Ectodermal cell (in vitro differentiated cells): ENCODE measurements around the gene BTF3L4. TPM values are rescaled to one million over a fixed set of nuclear protein-coding genes. Genes with fewer than 3 reads are reported as not detected.
"Not testable (repeated sequence)": the region's sequence is repeated elsewhere in the genome, so short reads cannot be mapped to it uniquely, and the experiment has no call there.

Experiments
- H3K27ac ChIP-seq: 2 replicates; pipeline ENCODE4 v1.7.0; 2013; ENCODE audit warnings: mild to moderate bottlenecking, low read depth, low read length; ENCODE audit not compliant: insufficient read depth, poor library complexity, severe bottlenecking
- H3K27me3 ChIP-seq: 2 replicates; pipeline ENCODE4 v1.7.0; 2013; ENCODE audit warnings: mild to moderate bottlenecking, low read length; ENCODE audit not compliant: insufficient read depth, control insufficient read depth, poor library complexity, severe bottlenecking
- H3K36me3 ChIP-seq: one replicate; pipeline ENCODE4 v1.7.0; 2013; ENCODE audit warnings: low read length; ENCODE audit not compliant: control insufficient read depth, insufficient read depth
- H3K4me1 ChIP-seq: one replicate; pipeline ENCODE4 v1.7.0; 2013; ENCODE audit warnings: low read length; ENCODE audit not compliant: control insufficient read depth, insufficient read depth
- H3K4me3 ChIP-seq: 2 replicates; pipeline ENCODE4 v1.7.0; 2013; ENCODE audit warnings: low read depth, low read length, control low read depth; ENCODE audit not compliant: insufficient read depth
- H3K9me3 ChIP-seq: 2 replicates; pipeline ENCODE4 v1.7.0; 2013; ENCODE audit warnings: mild to moderate bottlenecking, low read length, moderate library complexity; ENCODE audit not compliant: control insufficient read depth
- WGBS, 2 experiments: methylation state at CpG; one replicate each; pipeline ENCODE4 v1.1.7; 2013; ENCODE audit warnings: missing lambda C conversion rate in 2 of 2; 5-methylcytosine and 5-hydroxymethylcytosine counted together
- polyA plus RNA-seq, 4 experiments: library from polyadenylated mRNA; stranded (reverse); fragments of 50-300 nt; gene quantifications; one replicate each; pipeline ENCODE4 v1.2.3, GENCODE V29; 2013

Gene BTF3L4
- polyA plus RNA-seq (2013, experiment 1 of 4), result 132 TPM
- polyA plus RNA-seq (2013, experiment 2 of 4), result 132 TPM
- polyA plus RNA-seq (2013, experiment 3 of 4), result 103 TPM
- polyA plus RNA-seq (2013, experiment 4 of 4), result 105 TPM

GRCh38 chr1:52056163-52056936, at the start of gene BTF3L4:
Gene BTF3L4, plus strand, starts transcription at chr1:52056295. Its CDS starts 3,553 bp downstream, at chr1:52059848.
- WGBS, 2 experiments, result 0% methylated on average over 54 of the region's 54 CpGs
- H3K36me3 ChIP-seq, result peaks cover 15% of the 10 kb centered on the region
- H3K27ac ChIP-seq, result peak within 1 kb of the TSS; percentile 93

GRCh38 chr1:52007215-52008002, 48.7 kb upstream of the BTF3L4 start:
- H3K27ac ChIP-seq, result no peak overlapping the region
- peaks cover 5% of the 10 kb centered on the region for H3K4me1 ChIP-seq
- no peak overlapping the region for H3K4me3 ChIP-seq
- no peaks in the 10 kb centered on the region for H3K36me3 ChIP-seq
- 85 to 89% methylated on average over 5 of the region's 5 CpGs for WGBS, 2 experiments
- H3K9me3 ChIP-seq, result no peaks in the 10 kb centered on the region
- no peaks in the 10 kb centered on the region for H3K27me3 ChIP-seq

More at GRCh38 chr1:52056163-52056936, at the start of gene BTF3L4:
- H3K9me3 ChIP-seq, result no peaks in the 10 kb centered on the region
- peak within 1 kb of the TSS; percentile 75 for H3K4me3 ChIP-seq
- peaks cover 7% of the 10 kb centered on the region for H3K4me1 ChIP-seq
- no peaks in the 10 kb centered on the region for H3K27me3 ChIP-seq

- no peaks in the 10 kb centered on the region for H3K9me3 ChIP-seq
- 93 to 95% methylated on average over 6 of the region's 7 CpGs for WGBS, 2 experiments
- no peak overlapping the region for H3K4me3 ChIP-seq
- peaks cover 5% of the 10 kb centered on the region for H3K4me1 ChIP-seq
- H3K27me3 ChIP-seq, result no peaks in the 10 kb centered on the region
- H3K27ac ChIP-seq, result no peak overlapping the region
- no peaks in the 10 kb centered on the region for H3K36me3 ChIP-seq
These were observed 47.9 kb upstream of the BTF3L4 start for GRCh38 chr1:52008071-52008809.

GRCh38 chr1:52022133-52022532, 34.0 kb upstream of the BTF3L4 start:
- no peak overlapping the region for H3K27ac ChIP-seq
- 93 to 94% methylated on average over 2 of the region's 2 CpGs for WGBS, 2 experiments
- peaks cover 32% of the 10 kb centered on the region for H3K36me3 ChIP-seq
- no peaks in the 10 kb centered on the region for H3K27me3 ChIP-seq
- H3K9me3 ChIP-seq, result no peaks in the 10 kb centered on the region
- no peaks in the 10 kb centered on the region for H3K4me1 ChIP-seq
- no peak overlapping the region for H3K4me3 ChIP-seq

GRCh38 chr1:52026278-52026677, 29.8 kb upstream of the BTF3L4 start:
- WGBS, 2 experiments, result 89 to 95% methylated on average over 2 of the region's 2 CpGs
- no peaks in the 10 kb centered on the region for H3K9me3 ChIP-seq
- H3K36me3 ChIP-seq, result peaks cover 22% of the 10 kb centered on the region

GRCh38 chr1:52028328-52028727, 27.8 kb upstream of the BTF3L4 start:
- H3K27ac ChIP-seq, result no peak overlapping the region
- 92 to 100% methylated on average over 1 of the region's 1 CpG for WGBS, 2 experiments
- no peaks in the 10 kb centered on the region for H3K4me1 ChIP-seq
- no peak overlapping the region for H3K4me3 ChIP-seq
- no peaks in the 10 kb centered on the region for H3K9me3 ChIP-seq
- H3K27me3 ChIP-seq, result no peaks in the 10 kb centered on the region
- peaks cover 13% of the 10 kb centered on the region for H3K36me3 ChIP-seq

More at GRCh38 chr1:52026278-52026677, 29.8 kb upstream of the BTF3L4 start:
- no peak overlapping the region for H3K4me3 ChIP-seq
- H3K27me3 ChIP-seq, result no peaks in the 10 kb centered on the region
- no peaks in the 10 kb centered on the region for H3K4me1 ChIP-seq
- H3K27ac ChIP-seq, result no peak overlapping the region

GRCh38 chr1:52028839-52029238, 27.3 kb upstream of the BTF3L4 start:
- H3K9me3 ChIP-seq, H3K27me3 ChIP-seq, H3K27ac ChIP-seq, H3K4me3 ChIP-seq, H3K36me3 ChIP-seq, H3K4me1 ChIP-seq: not testable (repeated sequence)
- 91 to 97% methylated on average over 4 to 5 of the region's 5 CpGs for WGBS, 2 experiments

- H3K27me3 ChIP-seq, result no peaks in the 10 kb centered on the region
- peak overlapping the region; percentile 91 for H3K4me3 ChIP-seq
- H3K9me3 ChIP-seq, result no peaks in the 10 kb centered on the region
- H3K36me3 ChIP-seq, result no peaks in the 10 kb centered on the region
- no peaks in the 10 kb centered on the region for H3K4me1 ChIP-seq
- no peak overlapping the region for H3K27ac ChIP-seq
- 67 to 80% methylated on average over 5 of the region's 5 CpGs for WGBS, 2 experiments
These were observed 23.8 kb upstream of the BTF3L4 start for GRCh38 chr1:52032124-52032784.

GRCh38 chr1:52032785-52033131, 23.3 kb upstream of the BTF3L4 start:
- Histone ChIP-seq H3K27ac (no peak overlapping the region), H3K27me3 (no peaks in the 10 kb centered on the region), H3K9me3 (no peaks in the 10 kb centered on the region), H3K4me1 (no peaks in the 10 kb centered on the region), H3K4me3 (peak overlapping the region; percentile 91), H3K36me3 (no peaks in the 10 kb centered on the region)
- WGBS, 2 experiments, result 17 to 19% methylated on average over 24 of the region's 24 CpGs
